GM18873 (cell line): ENCODE data around the gene ZBTB38.

Source experiments
- ATAC-seq: cut with Tn5 transposase; IDR thresholded peaks from one replicate; pipeline ENCODE4 v1.9.1; 2021; ENCODE audit warnings: mild to moderate bottlenecking, moderate library complexity, moderate number of reproducible peaks; ENCODE audit not compliant: unreplicated experiment, low FRiP score

Gene ZBTB38

DNA sequence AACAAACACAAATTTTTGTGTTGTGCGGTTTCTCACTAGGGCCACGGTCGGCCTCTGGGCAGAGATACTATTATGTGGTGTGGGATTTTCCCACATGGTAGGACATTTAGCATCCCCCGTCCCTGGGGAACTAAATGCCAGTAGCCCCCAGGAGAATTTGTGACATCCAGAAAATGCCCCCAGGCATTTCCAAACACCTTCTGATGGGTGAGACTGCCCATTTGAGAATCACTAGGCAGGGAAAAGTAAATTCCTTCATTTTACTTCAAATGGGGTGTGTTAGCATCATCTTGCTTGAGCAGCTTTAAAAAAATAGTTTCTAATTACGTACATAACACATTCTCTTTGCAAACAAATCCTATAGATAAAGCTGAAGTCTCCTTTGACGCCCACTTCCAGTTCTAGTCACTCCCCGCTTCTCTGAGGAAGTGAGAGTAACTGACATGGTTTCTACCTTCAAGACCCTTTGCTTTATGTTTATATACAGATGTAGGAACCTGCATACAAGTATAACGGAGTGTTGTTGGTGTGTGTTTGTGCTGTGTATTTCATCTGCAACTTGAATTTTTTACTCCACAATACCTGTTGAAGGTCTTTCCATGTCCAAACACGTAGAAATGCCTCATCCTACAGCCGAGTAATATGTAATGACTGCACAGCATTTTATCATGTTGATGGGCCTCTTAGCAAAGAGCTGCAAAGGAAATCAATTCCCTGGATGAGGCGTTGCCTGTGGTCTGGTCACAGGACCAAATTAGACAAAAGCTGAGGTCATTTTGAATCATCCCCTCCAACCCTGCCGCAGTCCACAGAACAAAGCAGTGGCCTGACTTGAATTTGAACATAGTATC is 31.4 kb upstream of the ZBTB38 start:
- ATAC-seq: peak; percentile 88

DNA sequence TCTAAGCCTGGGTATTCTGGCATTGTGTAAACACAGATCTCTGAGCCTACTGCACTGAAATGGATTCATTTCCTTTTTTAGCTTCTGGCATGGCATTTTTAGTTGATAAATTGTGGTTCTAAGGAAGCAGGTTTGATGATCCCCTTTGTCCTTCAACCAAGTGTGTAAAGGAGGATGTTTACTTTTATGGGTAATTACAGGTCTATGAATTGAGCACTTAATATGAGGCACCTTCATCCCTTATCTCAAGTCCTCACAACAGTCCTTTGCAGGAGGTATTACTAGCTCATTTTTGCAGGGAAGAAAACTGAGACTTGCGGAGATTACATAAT is 30.8 kb upstream of the ZBTB38 start:
- ATAC-seq: no peak

DNA sequence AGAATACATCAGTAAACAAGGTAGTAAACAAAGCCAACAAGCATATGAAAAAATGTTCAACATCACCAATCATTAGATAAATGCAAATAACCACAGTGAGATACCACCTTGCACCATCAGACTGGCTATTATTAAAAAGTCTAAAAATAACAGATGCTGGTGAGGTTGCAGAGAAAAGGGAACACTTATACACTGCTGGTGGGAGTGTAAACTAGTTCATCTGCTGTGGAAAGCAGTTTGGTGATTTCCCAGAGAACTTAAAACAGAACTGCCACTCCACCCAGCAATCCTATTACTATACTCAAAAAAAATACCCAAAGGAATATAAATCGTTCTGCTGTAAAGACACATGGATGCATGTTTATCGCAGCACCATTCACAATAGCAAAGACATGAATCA is 30.3 kb upstream of the ZBTB38 start:
- ATAC-seq: no peak

DNA sequence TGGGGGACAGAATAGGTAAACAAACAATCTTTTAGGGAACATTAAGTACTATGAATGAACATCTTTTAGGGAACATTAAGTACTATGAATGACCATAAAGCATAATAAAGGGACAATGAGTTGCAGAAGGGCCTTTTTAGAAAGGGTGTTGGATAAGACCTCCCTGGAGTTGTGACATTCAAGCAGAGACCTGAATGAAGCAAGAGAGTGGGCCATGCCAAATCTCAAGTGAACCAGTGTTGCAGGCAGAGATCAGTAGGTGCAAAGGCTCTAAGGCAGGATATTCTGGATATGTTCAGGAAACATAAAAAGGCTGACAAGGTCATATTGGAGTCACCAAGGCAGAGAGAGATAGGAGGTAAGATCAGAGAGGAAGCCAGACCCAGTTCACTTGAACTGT is 29.4 kb upstream of the ZBTB38 start:
- no peak for ATAC-seq

DNA sequence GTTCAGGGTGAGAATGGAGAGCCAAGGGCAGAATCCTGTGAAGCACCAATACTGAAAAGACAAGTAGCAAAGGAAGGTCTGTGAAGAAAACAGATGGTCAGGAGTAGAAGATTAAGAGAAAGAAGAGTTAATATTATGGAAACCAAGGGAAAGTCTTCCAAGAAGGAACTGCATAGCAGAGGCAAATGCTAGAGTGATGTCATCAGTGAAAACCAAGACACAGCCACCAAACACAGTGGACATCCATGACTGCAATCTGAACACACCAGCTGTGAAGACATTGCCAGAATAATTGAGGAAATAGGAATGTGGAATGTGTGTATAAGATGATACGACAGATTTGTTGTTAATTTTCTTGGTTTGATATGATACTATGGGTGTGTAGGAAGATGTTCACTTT is 26.8 kb upstream of the ZBTB38 start:
- ATAC-seq: no peak

DNA sequence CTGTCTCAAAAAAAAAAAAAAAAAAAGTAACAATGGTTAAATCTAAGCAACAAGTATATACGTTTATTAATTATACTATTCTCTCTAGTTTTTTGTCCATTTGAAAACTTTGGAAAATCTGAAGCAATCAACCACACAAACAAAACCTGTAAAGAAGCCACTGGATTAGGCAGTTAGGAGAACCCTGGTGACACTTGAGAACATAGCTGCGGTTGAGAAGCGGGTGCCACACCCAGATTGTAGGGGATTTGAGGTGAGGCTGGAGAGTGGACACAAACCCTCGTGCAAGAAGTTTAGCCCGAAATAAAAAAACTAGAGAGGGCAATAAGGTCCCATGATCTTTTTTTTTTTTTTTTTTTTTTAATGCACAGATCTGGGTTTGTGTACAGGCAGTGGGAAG is 25.9 kb upstream of the ZBTB38 start:
- no peak for ATAC-seq

DNA sequence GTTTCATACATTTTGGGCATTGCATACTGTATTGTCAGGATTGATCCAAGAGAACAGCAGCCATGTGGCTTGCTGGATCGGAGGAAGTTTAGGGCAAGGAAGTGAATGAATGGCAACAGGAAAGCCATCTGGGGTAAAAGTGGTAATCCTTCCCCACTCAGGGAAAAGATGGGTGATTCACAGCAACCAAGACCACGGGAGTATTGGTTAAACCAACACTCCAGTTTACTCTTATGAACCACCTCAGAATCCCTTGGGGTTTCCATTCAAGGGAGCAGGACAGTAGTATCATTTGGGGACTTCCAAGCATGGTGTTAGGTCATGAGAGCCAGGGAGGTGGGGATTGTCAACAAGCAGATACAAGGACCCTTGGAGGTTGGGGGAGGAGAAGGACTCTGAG is 25.2 kb upstream of the ZBTB38 start:
- ATAC-seq: no peak

DNA sequence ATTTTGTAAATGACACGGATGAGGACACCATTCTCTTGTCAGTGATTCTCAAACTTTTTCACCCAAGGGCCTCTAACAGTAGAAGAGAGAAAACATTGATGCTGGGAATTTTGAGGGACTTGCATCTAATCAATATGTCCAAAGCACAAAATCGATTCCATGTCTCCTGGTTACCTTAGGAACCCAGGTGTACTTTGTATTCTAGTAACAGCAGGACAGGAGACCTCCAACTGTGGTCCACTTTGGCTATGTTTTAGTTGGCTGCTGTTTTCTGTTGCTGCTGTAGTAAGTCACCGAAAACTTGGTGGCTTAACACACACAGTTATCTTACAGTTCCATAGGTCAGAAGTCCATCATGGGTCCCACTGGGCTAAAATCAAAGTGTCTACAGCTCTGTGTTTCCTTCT is 24.4 kb upstream of the ZBTB38 start:
- ATAC-seq: no peak

DNA sequence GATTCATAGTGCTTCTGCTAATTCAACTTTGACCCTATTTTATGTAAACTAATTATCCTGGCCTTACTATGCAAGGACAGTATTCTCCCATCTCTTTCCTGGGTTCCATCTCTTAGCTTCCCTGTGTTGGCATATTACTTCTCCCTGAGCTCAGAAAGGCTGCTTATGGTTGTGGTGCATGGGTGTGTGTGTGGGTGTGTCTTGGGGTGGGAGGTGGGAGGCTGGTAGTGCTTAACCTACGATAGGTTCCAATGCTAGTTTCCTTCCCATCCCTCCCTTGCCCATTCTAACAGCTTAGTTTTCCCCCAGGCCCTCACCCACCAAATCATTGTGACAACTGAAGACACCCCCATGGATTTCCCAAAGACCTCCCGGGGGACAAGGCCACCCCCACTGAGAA is 22.8 kb upstream of the ZBTB38 start:
- ATAC-seq: no peak

DNA sequence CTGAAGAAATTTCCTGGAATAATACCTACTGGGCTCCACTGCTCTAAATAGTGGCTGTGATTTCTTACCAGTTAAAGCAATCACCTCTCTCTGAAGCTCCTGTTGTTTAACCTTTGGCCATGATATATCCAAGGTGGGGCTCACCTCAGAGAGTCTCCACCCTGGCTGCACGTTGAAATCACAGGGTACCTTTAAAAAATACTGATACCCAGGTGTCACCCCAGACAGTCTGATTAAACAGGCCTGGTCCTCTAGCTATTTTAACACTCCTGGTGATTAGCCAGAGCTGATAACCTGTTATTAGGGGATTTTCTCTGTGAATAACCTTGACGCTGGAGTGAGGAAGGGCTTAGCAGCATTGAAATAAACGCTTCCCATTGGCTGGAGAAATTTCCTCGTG is 22.3 kb upstream of the ZBTB38 start:
- no peak for ATAC-seq

DNA sequence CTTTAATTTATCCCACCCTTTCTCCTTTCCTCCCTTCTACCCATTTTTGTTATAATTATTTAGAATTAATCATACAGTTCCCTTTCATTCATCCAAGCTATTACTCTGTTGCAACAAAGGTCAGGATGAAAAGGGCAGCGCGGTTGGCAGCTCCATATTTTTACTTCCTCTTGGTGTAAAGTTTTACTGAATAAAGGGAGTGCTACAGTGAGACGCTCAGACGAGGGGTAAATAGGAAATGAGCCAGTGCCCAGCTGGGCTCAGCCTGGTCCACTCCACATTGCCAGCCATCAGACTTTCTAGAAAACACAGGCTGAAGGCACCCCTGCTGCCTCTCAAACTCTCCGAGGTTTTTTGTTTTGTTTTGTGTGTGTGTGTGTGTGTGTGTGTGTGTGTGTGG is 21.9 kb upstream of the ZBTB38 start:
- no peak for ATAC-seq

DNA sequence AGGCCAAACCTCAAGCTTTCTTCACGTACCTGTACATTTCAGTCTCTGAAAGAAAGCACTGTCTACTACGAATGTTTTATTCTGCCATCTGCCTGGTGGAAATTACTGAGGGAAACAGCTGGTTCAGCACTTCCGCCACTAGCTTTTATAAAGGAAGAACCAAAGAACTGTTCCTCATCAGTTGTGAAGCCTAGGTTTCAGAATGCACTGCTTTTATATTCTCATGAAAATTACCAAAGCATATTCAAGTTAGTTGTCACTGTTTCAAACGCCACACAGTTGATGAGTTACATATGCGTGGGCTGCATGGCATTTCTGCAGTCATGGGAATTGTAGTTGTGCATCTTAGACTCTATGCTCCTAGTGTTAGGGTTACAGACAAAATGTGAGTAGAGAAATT is 21.5 kb upstream of the ZBTB38 start:
- ATAC-seq: no peak

DNA sequence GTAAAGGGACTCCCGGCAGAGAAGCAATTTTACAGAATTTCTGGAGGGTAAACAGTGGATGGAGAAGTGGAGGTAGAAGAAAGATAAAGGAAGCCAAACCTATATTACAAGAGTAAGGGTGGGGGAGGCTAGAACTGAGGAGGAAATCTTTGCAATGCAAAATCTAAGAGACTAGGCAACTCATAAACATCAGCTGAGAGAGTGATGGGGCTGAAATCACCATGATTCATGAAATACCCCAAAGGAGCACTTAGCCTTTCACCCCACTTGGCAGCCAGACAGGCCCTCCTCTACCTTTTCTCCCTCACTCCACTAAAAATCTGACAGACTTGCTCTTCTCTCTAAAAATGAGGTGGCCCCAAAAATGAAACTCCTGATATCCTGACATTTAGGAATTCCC is 19.5 kb upstream of the ZBTB38 start:
- ATAC-seq: no peak

DNA sequence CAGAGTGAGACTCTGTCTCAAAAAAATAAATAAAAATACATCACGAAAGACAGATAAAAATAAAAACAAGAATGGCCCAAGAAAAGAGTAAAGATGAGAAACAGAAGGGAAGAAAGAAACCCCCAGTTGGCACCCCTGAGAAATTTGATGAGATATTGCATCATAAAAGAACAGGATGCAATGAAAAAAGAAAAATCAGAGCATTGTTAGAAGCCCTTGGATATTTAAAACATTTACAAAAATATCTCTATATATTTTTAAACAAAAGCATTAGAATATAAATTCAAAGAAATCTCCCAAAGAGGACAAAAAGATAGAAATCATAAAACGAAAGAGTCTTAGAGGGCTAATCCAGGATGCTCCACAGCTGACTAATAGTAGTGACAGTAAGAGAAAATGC is 18.6 kb upstream of the ZBTB38 start:
- no peak for ATAC-seq

DNA sequence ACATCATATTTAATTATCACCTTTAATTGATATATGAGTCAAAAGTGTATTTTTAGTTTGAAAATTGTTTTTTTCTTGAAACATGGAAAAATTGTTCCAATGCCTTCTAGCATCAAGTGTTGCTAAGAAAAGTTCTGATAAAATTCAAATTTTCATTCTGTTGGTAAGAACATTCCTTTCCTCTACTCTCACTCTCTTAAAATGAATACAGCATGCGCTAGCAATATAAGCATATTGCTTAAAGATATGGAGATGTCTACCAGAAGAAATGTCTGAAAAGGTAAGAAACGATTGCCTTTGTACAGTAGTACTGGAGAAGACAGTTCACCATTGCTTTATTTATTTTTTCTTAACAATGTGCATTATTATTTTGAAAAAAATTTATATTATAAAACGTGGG is 17.6 kb upstream of the ZBTB38 start:
- no peak for ATAC-seq

DNA sequence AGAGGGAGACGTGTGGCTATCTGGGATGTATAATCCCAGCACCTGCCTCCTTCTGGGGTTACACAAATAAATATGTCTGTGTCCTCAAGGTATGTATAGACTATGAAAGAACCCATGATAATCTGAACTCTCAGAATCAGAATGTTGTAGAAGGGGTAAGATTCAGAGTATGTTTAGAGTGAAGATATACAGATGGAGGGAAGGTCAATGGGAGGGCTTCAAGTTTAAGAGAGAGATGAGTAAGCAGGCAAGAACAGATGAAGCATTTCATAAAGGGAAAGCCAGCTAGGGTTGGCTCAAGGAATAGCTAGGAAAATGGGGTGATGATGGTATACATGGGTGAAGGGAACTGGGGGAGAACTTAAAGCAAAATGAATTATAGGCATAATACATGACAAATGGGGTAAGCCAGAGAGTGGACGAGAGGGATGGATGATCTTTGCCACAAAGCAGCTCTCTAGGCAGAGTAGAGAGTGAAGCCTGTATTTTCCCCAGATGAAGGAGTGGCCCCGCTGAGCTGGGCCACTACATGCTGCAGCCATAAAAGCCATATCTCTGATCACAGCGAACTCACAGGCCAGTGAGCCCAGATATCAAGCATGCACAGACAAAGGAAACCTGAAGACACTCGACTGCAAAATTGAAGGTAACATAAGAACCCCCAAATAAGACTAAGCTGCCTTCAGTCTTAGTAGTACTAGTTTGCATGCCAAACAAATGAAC is 15.9 kb upstream of the ZBTB38 start:
- ATAC-seq: no peak

DNA sequence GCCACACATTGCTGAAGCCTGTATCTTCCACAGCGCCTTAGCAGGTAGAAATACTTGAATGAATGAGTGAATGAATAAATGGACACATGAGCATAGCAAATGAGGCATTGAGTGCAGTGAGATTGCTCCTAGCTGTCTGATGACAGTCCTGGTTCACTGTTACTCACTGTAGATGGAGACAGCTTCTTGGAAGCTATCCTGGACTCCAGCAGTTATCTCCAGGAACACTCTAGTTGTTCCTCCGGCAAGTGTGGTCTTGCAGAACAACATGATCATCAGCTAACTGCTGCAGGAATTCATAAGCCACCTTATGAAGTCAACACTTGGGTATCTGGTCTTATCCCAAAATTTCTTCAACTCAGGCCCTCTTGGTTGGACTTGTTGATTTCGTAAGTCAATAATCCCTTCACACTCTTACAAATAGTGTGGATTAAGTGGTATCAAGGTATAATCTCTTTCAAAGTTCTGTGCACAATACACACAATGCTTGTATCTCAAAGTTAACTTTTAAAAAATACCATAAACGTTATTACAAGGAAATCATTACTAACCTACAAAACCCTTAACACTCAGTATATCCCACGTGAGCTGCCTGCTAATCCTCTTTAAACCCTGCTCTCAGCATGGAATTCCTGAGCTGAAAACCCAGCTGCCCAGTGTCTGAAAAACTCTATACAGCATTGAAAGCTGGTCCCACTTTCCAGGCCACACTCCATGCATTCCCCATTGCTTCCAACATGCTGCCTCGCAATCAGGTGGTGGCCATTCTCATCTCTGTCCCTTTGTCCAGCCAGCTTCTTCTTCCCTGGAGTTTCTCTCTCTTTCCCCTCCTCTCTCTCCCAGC is 14.4 kb upstream of the ZBTB38 start:
- no peak for ATAC-seq

DNA sequence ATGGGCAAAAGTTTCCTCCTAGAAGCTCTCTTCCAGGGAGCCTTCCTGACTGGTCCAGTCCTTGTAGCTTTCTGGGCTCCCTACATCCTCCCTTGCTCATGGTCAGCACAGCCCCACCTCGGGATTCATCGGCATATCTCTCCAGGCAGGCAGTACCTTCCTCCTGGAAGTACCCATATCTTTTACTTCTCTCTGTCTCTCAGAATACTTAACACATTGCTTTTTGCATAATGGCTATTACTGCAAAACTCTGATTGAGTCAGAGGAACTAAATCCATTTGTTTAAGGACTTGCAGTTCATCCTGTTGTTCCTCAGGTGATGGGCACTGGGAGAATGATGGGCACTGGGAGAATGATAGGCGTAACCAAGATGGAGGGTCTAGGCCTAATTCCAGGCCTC is 13.8 kb upstream of the ZBTB38 start:
- no peak for ATAC-seq

DNA sequence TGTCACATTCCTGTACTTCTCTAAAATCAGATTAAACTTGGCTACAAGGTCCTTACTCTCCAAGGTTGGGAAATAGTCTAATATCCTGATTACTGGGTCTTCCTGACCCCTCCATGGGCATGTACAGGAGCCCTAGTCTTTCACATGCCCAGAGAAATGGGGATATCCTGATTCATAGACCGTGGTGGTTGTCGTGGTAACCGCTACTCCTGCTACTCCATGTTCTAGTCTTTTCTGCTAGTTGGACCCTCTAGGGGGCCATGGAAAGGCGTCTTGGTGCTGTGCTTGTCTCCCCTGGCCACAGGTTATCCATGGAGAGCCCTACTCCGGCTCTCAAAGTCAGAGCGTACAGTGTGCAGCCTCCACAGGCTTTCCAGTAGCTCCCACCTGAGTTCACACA is 13.1 kb upstream of the ZBTB38 start:
- ATAC-seq: no peak

DNA sequence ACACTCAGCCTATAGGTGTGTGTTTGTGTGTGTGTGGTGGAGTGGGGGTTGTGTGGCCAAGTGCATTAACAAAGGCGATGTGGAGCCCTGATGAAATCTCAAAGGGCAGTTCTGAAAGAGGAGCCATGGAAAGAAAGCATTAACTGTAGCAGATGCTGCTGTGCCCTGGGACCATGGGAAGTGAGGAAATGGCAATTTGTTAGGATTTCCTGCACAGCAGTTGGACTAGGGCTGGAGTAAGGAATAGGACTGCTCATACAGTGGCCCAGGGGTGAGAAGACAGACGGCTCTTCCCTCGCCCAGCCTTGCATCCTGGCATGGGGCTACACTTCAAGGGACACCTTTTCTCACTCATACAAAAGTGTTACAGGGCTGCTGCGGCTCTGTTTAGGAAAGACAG is 12.3 kb upstream of the ZBTB38 start:
- ATAC-seq: no peak

DNA sequence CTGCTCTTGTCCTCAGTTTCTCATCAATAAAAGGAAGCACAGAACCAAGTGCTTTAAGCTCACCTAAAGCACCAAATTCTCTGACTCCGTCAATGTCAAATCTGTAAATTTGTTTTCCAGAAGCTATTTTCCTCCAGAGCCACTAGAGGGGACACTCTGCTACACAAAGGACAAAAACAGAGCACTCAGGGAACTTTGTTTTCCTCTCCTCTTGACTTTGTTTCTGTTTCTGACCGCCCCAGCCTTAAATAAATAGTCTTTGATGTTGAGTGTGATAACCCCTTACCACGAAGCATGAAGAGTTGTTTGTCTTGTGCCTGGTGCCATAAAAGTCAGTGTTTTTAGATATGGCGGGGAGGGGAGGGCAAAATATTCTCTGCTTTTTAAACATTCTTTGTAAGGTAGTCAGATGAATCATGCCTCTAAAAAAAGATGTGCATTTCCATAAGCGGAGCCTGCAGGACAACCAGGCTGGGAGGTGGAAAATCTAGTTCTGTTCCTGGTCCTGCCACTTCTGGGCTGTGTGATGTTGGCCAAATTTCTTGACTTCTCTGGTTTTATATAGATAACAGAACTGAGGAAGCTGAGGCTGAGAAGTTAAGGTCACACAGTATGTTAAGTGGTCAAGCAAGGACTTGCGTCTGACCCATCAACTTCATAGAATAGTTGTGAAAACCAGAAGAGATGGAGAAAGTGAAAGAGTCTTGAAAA is 7.3 kb upstream of the ZBTB38 start:
- ATAC-seq: no peak
